ENCODE results near the gene BDKRB2.

The BDKRB2 gene

GRCh38 chr14:96281486-96281885, 76.8 kb downstream of the BDKRB2 start:
- Mint-ChIP-seq H3K27me3 (peaks cover 3% of the 10 kb centered on the region), H3K4me3 (no peak overlapping the region), H3K36me3 (ENCODE audit: low read depth) (peaks cover 27% of the 10 kb centered on the region), H3K9me3 (peaks cover 8% of the 10 kb centered on the region), H3K4me1 (ENCODE audit: low read depth) (no peaks in the 10 kb centered on the region), H3K27ac (no peak overlapping the region)
- intact Hi-C loops (cut with micrococcal nuclease): no loop called here

- Mint-ChIP-seq H3K9me3 (no peaks in the 10 kb centered on the region), H3K27me3 (no peaks in the 10 kb centered on the region), H3K27ac (no peak overlapping the region), H3K36me3 (ENCODE audit: low read depth) (peaks cover 51% of the 10 kb centered on the region), H3K4me1 (ENCODE audit: low read depth) (no peaks in the 10 kb centered on the region), H3K4me3 (no peak overlapping the region)
- intact Hi-C loops (cut with micrococcal nuclease): no loop called here
These were observed 79.4 kb downstream of the BDKRB2 start for GRCh38 chr14:96284008-96284407.

GRCh38 chr14:96284430-96284829, 79.8 kb downstream of the BDKRB2 start:
- intact Hi-C loops (cut with micrococcal nuclease): no loop called here
- Mint-ChIP-seq H3K36me3 (ENCODE audit: low read depth) (peaks cover 55% of the 10 kb centered on the region), H3K9me3 (no peaks in the 10 kb centered on the region), H3K4me1 (ENCODE audit: low read depth) (no peaks in the 10 kb centered on the region), H3K4me3 (no peak overlapping the region), H3K27ac (no peak overlapping the region), H3K27me3 (no peaks in the 10 kb centered on the region)

- no peaks in the 10 kb centered on the region for H3K27me3 Mint-ChIP-seq
- no peaks in the 10 kb centered on the region for H3K9me3 Mint-ChIP-seq
- no peak overlapping the region for H3K4me3 Mint-ChIP-seq
- peak overlapping the region; percentile 13 for H3K27ac Mint-ChIP-seq
- peaks cover 66% of the 10 kb centered on the region for H3K36me3 Mint-ChIP-seq (ENCODE audit: low read depth)
- no peaks in the 10 kb centered on the region for H3K4me1 Mint-ChIP-seq (ENCODE audit: low read depth)
- intact Hi-C loops (cut with micrococcal nuclease): no loop called here
These were observed 81.0 kb downstream of the BDKRB2 start for GRCh38 chr14:96285667-96286066.

- no peak overlapping the region for H3K27ac Mint-ChIP-seq
- intact Hi-C loops (cut with micrococcal nuclease): no loop called here
These were observed 81.6 kb downstream of the BDKRB2 start for GRCh38 chr14:96286251-96286650.

GRCh38 chr14:96287856-96288255, 83.2 kb downstream of the BDKRB2 start:
- peaks cover 77% of the 10 kb centered on the region for H3K36me3 Mint-ChIP-seq (ENCODE audit: low read depth)
- H3K27ac Mint-ChIP-seq: no peak overlapping the region
- no peaks in the 10 kb centered on the region for H3K27me3 Mint-ChIP-seq
- H3K9me3 Mint-ChIP-seq: no peaks in the 10 kb centered on the region
- H3K4me1 Mint-ChIP-seq (ENCODE audit: low read depth): no peaks in the 10 kb centered on the region
- no peak overlapping the region for H3K4me3 Mint-ChIP-seq
- intact Hi-C loops (cut with micrococcal nuclease): no loop called here

More at GRCh38 chr14:96286251-96286650, 81.6 kb downstream of the BDKRB2 start:
- no peaks in the 10 kb centered on the region for H3K27me3 Mint-ChIP-seq
- H3K36me3 Mint-ChIP-seq (ENCODE audit: low read depth): peaks cover 68% of the 10 kb centered on the region
- H3K9me3 Mint-ChIP-seq: no peaks in the 10 kb centered on the region
- no peaks in the 10 kb centered on the region for H3K4me1 Mint-ChIP-seq (ENCODE audit: low read depth)
- no peak overlapping the region for H3K4me3 Mint-ChIP-seq
